Measurements from ENCODE around the gene ETV3L.
"Not testable (repeated sequence)": the region's sequence is repeated elsewhere in the genome, so short reads cannot be mapped to it uniquely, and the experiment has no call there.

ETV3L gene

GRCh38 chr1:157073944-157074685 is 25.5 kb downstream of the ETV3L start:
- DNase-seq, result peak in 2 of 5 donors; percentile 17 to 25

DNA sequence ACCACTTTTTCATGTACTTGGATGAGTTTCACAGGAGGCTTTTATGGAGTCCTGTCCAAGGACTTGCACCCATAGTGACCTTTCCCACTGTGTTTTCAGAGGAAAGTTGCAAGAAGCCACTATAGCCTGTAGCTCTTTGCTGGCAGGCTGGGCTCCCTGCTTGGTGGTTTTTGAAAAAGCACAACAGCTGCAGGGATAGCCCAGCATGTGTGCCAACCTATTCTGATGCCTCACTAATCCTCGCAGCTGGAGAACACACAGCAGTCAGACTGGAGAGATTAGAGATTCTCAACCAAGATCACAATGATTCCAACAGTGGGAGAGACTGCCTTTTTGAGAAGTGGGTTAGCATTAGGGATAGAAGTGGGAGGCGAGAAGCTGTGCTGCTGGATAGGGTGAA is 30.0 kb downstream of the ETV3L start:
- no peak for DNase-seq

- DNase-seq, result not testable (repeated sequence)
Measured at GRCh38 chr1:157059241-157059640, 40.4 kb downstream of the ETV3L start.

DNA sequence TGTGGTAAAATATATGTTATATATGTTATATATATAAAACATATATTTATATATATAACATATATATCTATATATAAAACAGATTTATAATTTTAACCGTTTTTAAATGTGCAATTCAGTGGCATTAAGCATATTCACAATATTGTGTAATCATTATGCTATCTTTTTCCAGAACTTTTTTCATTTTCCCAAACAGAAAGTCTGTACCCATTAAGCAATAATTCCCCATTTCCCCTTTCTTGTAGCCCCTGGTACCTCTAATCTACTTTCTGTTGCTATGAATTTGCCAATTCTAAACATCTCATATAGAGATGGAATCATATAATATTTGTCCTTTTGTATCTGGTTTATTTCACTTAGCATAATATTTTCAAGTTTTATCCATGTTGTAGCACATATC is 43.3 kb downstream of the ETV3L start:
- no peak for DNase-seq

- DNase-seq, result not testable (repeated sequence)
Measured at GRCh38 chr1:157055729-157056128, 43.9 kb downstream of the ETV3L start.

DNA sequence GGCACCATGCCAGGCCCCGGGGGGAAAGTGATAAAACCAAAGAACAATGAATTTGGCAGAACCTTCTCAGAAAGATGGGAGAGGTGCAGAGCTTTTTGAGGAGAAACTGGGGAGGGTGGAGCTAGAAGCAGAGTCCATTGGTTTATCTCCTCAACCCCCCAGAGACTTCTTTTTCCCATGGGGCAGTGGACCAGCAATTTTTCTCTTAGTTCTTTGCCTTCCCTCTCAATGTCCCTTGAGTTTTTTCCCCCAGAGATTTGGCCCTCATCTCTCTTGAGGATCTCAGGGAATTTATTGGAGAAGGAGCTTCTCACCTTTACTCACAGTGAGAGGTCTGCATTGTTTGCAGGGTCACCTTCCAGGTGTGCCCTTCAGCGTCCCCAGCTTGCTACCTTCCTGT is 48.8 kb downstream of the ETV3L start:
- no peak for DNase-seq

- DNase-seq, result no peak
Measured at GRCh38 chr1:157047062-157047410, 52.6 kb downstream of the ETV3L start.

DNA sequence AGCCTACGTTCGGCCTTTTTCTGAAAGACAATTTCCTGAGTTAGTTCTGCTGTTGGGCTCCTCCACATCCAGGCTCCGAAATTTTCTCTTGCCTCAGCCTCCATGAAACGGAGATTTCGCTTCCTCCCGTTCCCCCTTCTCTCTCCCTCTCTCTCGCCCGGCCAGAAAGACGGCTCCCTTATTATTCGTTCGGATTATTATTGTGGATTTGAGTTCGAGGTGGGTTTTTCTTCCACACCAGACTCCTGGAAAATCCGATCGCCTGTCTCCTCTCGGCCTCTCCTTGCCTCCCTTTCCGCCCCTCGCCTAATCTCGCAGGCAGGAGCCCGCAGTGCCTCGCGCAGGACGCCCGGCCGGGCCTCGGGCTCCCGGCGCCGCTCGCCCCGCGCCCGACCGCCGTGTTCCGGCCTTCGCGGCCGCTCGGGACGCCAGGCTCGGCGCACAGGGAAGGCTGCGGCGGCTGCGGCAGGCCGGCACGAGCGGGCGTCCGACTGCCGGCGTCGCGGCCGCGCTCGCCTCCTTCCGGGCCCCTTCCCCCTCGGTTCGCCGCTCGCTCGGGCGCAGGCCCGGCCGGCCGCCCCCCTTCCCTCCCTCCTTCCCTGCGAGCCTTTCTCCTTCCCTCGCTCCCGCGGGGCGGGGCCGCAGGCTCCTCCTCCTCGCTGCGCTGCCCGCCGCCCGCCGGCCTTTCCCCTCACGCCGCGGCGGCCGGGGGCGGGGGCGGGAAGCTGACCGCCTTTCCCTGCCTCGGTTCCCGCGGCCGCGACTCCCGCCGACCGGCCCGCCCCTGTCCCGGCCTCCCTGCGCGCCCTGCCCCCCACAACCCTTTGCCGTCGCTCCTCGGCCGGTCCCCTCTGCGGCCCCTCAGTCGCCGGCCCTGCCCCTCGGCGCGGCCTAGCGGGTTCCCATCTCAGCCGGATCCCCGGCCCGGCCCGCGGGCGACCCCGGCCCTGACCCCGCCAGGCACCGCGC is 54.1 kb downstream of the ETV3L start, which contains the start of gene ARHGEF11:
Gene ARHGEF11, minus strand, starts transcription at position 493 of the 969 bp plus-strand sequence. CDS start 1,412 bp downstream, outside the sequence.
- DNase-seq, result peak in 2 of 5 donors; percentile 6 to 7

DNA sequence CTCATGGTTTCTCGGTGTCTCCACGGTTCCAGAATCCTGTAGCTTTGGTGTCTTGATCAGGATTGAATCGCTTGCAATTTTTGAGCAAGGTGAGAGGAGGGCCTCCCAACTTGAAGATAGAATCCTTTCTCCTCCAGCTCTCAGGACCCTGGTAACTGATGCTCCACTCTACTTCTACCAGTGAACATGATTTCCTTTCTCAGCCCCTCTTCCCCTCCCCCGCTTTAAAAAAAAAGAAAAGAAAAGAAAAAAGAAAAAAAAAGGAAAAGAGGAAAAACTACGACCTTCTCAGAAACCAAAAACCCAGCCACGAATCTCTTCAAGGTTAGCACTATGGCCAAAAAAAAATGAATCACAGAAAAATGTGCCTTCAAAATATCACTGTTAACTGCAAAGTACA is 55.3 kb downstream of the ETV3L start:
- DNase-seq, result no peak

DNA sequence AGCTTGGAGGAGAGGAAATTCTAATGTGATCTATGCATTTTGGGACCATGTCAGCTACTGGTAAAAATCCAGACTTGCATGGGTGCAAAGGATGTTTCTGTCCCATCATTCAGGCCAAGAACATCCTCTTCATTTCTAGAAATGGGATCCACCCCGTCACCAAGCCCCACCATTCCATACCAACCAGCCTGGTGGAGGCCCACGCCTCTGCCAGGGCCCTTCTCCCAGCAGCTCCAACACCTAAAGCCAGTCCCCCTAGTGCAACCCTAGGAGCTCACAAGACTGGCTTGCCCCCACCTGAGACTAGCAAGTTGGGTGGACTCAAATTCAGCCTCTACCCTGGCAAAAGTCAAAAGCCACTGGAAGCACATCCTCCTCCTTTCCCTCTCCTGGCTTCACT is 55.9 kb downstream of the ETV3L start:
- DNase-seq, result no peak

GRCh38 chr1:157042846-157043245 is 56.8 kb downstream of the ETV3L start:
- no peak for DNase-seq
